ENCODE results near the gene RNF11.

Gene RNF11

GRCh38 chr1:51235673-51236530, at the start of gene RNF11:
Gene RNF11 (plus strand): TSS chr1:51236273. CDS start chr1:51236757, 484 bp downstream.
- H3K36me3 ChIP-seq (ENCODE audit: insufficient read depth, low read length): no peaks in the 10 kb centered on the region
- H3K9me3 ChIP-seq (ENCODE audit: control insufficient read depth, insufficient read depth, low read length): no peaks in the 10 kb centered on the region
- H3K4me1 ChIP-seq (ENCODE audit: insufficient read depth, low read length): peaks cover 21% of the 10 kb centered on the region
- H3K9ac ChIP-seq (ENCODE audit: low read depth, low read length): peak within 1 kb of the TSS; percentile 100

- Histone ChIP-seq H3K9ac (ENCODE audit: low read depth, low read length) (no peak overlapping the region), H3K4me1 (ENCODE audit: insufficient read depth, low read length) (no peaks in the 10 kb centered on the region), H3K9me3 (ENCODE audit: control insufficient read depth, insufficient read depth, low read length) (no peaks in the 10 kb centered on the region), H3K36me3 (ENCODE audit: insufficient read depth, low read length) (no peaks in the 10 kb centered on the region)
Observed at GRCh38 chr1:51188230-51188629, 47.8 kb upstream of the RNF11 start.

GRCh38 chr1:51189421-51190073, 46.5 kb upstream of the RNF11 start:
- no peak overlapping the region for H3K9ac ChIP-seq (ENCODE audit: low read depth, low read length)
- H3K4me1 ChIP-seq (ENCODE audit: insufficient read depth, low read length): no peaks in the 10 kb centered on the region
- no peaks in the 10 kb centered on the region for H3K9me3 ChIP-seq (ENCODE audit: control insufficient read depth, insufficient read depth, low read length)
- no peaks in the 10 kb centered on the region for H3K36me3 ChIP-seq (ENCODE audit: insufficient read depth, low read length)

GRCh38 chr1:51190961-51191360, 45.1 kb upstream of the RNF11 start:
- H3K36me3 ChIP-seq (ENCODE audit: insufficient read depth, low read length): no peaks in the 10 kb centered on the region
- no peaks in the 10 kb centered on the region for H3K9me3 ChIP-seq (ENCODE audit: control insufficient read depth, insufficient read depth, low read length)
- H3K4me1 ChIP-seq (ENCODE audit: insufficient read depth, low read length): no peaks in the 10 kb centered on the region
- H3K9ac ChIP-seq (ENCODE audit: low read depth, low read length): no peak overlapping the region

GRCh38 chr1:51192213-51192843, 43.7 kb upstream of the RNF11 start:
- no peak overlapping the region for H3K9ac ChIP-seq (ENCODE audit: low read depth, low read length)
- no peaks in the 10 kb centered on the region for H3K9me3 ChIP-seq (ENCODE audit: control insufficient read depth, insufficient read depth, low read length)
- no peaks in the 10 kb centered on the region for H3K36me3 ChIP-seq (ENCODE audit: insufficient read depth, low read length)
- no peaks in the 10 kb centered on the region for H3K4me1 ChIP-seq (ENCODE audit: insufficient read depth, low read length)

GRCh38 chr1:51193564-51193963, 42.5 kb upstream of the RNF11 start:
- H3K9ac ChIP-seq (ENCODE audit: low read depth, low read length): no peak overlapping the region
- no peaks in the 10 kb centered on the region for H3K9me3 ChIP-seq (ENCODE audit: control insufficient read depth, insufficient read depth, low read length)
- H3K4me1 ChIP-seq (ENCODE audit: insufficient read depth, low read length): no peaks in the 10 kb centered on the region
- H3K36me3 ChIP-seq (ENCODE audit: insufficient read depth, low read length): no peaks in the 10 kb centered on the region

- H3K9me3 ChIP-seq (ENCODE audit: control insufficient read depth, insufficient read depth, low read length): no peaks in the 10 kb centered on the region
- H3K9ac ChIP-seq (ENCODE audit: low read depth, low read length): no peak overlapping the region
- H3K4me1 ChIP-seq (ENCODE audit: insufficient read depth, low read length): no peaks in the 10 kb centered on the region
- H3K36me3 ChIP-seq (ENCODE audit: insufficient read depth, low read length): no peaks in the 10 kb centered on the region
Observed at GRCh38 chr1:51203121-51203873, 32.8 kb upstream of the RNF11 start.

- H3K4me1 ChIP-seq (ENCODE audit: insufficient read depth, low read length): no peaks in the 10 kb centered on the region
- no peaks in the 10 kb centered on the region for H3K9me3 ChIP-seq (ENCODE audit: control insufficient read depth, insufficient read depth, low read length)
- no peaks in the 10 kb centered on the region for H3K36me3 ChIP-seq (ENCODE audit: insufficient read depth, low read length)
- no peak overlapping the region for H3K9ac ChIP-seq (ENCODE audit: low read depth, low read length)
Observed at GRCh38 chr1:51203874-51204245, 32.2 kb upstream of the RNF11 start.

- Histone ChIP-seq H3K9ac (ENCODE audit: low read depth, low read length) (no peak overlapping the region), H3K4me1 (ENCODE audit: insufficient read depth, low read length) (no peaks in the 10 kb centered on the region), H3K9me3 (ENCODE audit: control insufficient read depth, insufficient read depth, low read length) (no peaks in the 10 kb centered on the region), H3K36me3 (ENCODE audit: insufficient read depth, low read length) (no peaks in the 10 kb centered on the region)
Observed at GRCh38 chr1:51210055-51210454, 26.0 kb upstream of the RNF11 start.

- no peaks in the 10 kb centered on the region for H3K9me3 ChIP-seq (ENCODE audit: control insufficient read depth, insufficient read depth, low read length)
- H3K4me1 ChIP-seq (ENCODE audit: insufficient read depth, low read length): no peaks in the 10 kb centered on the region
- no peaks in the 10 kb centered on the region for H3K36me3 ChIP-seq (ENCODE audit: insufficient read depth, low read length)
- H3K9ac ChIP-seq (ENCODE audit: low read depth, low read length): no peak overlapping the region
Observed at GRCh38 chr1:51210676-51211075, 25.4 kb upstream of the RNF11 start.

GRCh38 chr1:51214615-51215131, 21.4 kb upstream of the RNF11 start:
- no peaks in the 10 kb centered on the region for H3K36me3 ChIP-seq (ENCODE audit: insufficient read depth, low read length)
- no peak overlapping the region for H3K9ac ChIP-seq (ENCODE audit: low read depth, low read length)
- no peaks in the 10 kb centered on the region for H3K9me3 ChIP-seq (ENCODE audit: control insufficient read depth, insufficient read depth, low read length)
- H3K4me1 ChIP-seq (ENCODE audit: insufficient read depth, low read length): no peaks in the 10 kb centered on the region

- no peaks in the 10 kb centered on the region for H3K9me3 ChIP-seq (ENCODE audit: control insufficient read depth, insufficient read depth, low read length)
- H3K9ac ChIP-seq (ENCODE audit: low read depth, low read length): no peak overlapping the region
- H3K36me3 ChIP-seq (ENCODE audit: insufficient read depth, low read length): no peaks in the 10 kb centered on the region
- H3K4me1 ChIP-seq (ENCODE audit: insufficient read depth, low read length): no peaks in the 10 kb centered on the region
Observed at GRCh38 chr1:51215169-51215568, 20.9 kb upstream of the RNF11 start.

- Histone ChIP-seq H3K36me3 (ENCODE audit: insufficient read depth, low read length) (no peaks in the 10 kb centered on the region), H3K9ac (ENCODE audit: low read depth, low read length) (no peak overlapping the region), H3K4me1 (ENCODE audit: insufficient read depth, low read length) (no peaks in the 10 kb centered on the region), H3K9me3 (ENCODE audit: control insufficient read depth, insufficient read depth, low read length) (no peaks in the 10 kb centered on the region)
Observed at GRCh38 chr1:51216631-51217030, 19.4 kb upstream of the RNF11 start.

GRCh38 chr1:51217101-51217500, 19.0 kb upstream of the RNF11 start:
- H3K9ac ChIP-seq (ENCODE audit: low read depth, low read length): no peak overlapping the region
- no peaks in the 10 kb centered on the region for H3K4me1 ChIP-seq (ENCODE audit: insufficient read depth, low read length)
- H3K36me3 ChIP-seq (ENCODE audit: insufficient read depth, low read length): no peaks in the 10 kb centered on the region
- H3K9me3 ChIP-seq (ENCODE audit: control insufficient read depth, insufficient read depth, low read length): no peaks in the 10 kb centered on the region

Data from ES-I3 (cell line).